H1 (cell line): ENCODE data around the gene ST6GALNAC3. TPM values are rescaled to one million over a fixed set of nuclear protein-coding genes. Genes with fewer than 3 reads are reported as not detected.

Experiments used
- CTCF ChIA-PET: fragments of 300-600 bp; sonication (Branson Sonifier 250); formaldehyde crosslinking; loops from one replicate; lab custom pipeline; 2021; ENCODE audit not compliant: partially characterized antibody; lab: Charles Lee
- POLR2A ChIA-PET: fragments of 300-600 bp; sonication (Branson Sonifier 250); formaldehyde crosslinking; loops from one replicate; lab custom pipeline; 2021; ENCODE audit warnings: inconsistent platforms; ENCODE audit not compliant: partially characterized antibody; lab: Charles Lee
- DNase-seq, 2 experiments: peaks; one replicate each; pipeline versions ENCODE4 v3.0.0 to v3.0.0-alpha.2; 2010 to 2022; ENCODE audit warnings: low spot score in 2 of 2, low read depth in 1 of 2, mixed read lengths in 1 of 2
- FAIRE-seq: peaks from 2 replicates; lab custom pipeline; 2011; peaks lifted over from hg19 to GRCh38; lab: Jason Lieb, UNC
- H2AFZ ChIP-seq: 2 replicates; pipeline ENCODE4 v1.8.1; 2012; ENCODE audit warnings: low read length, inconsistent platforms
- H2AK5ac ChIP-seq: 2 replicates; pipeline ENCODE4 v1.6.1; 2013; ENCODE audit warnings: low read depth, low read length
- H2BK120ac ChIP-seq: replicated peaks from 2 replicates; pipeline ENCODE3; 2013; ENCODE audit warnings: low read depth, low read length, inconsistent platforms
- H2BK12ac ChIP-seq: 2 replicates; pipeline ENCODE4 v1.6.1; 2013; ENCODE audit warnings: low read depth, low read length
- H2BK15ac ChIP-seq: 2 replicates; pipeline ENCODE4 v1.6.1; 2013; ENCODE audit warnings: low read length
- H2BK20ac ChIP-seq: 2 replicates; pipeline ENCODE4 v1.6.1; 2013; ENCODE audit warnings: low read length
- H2BK5ac ChIP-seq: 2 replicates; pipeline ENCODE4 v1.6.1; 2013; ENCODE audit warnings: low read depth, low read length
- H3K14ac ChIP-seq: 2 replicates; pipeline ENCODE4 v1.6.1; 2013; ENCODE audit warnings: inconsistent platforms; ENCODE audit not compliant: insufficient read length
- H3K18ac ChIP-seq: 2 replicates; pipeline ENCODE4 v1.6.1; 2013; ENCODE audit warnings: low read length; ENCODE audit errors: extremely low read depth
- H3K23ac ChIP-seq: 2 replicates; pipeline ENCODE4 v1.6.1; 2013; ENCODE audit warnings: inconsistent platforms; ENCODE audit not compliant: insufficient read length
- H3K23me2 ChIP-seq: 2 replicates; pipeline ENCODE4 v1.6.1; 2013; ENCODE audit warnings: low read depth, low read length
- H3K27ac ChIP-seq: 2 replicates; pipeline ENCODE4 v1.6.1; 2011; ENCODE audit warnings: low read depth, low read length, inconsistent platforms
- H3K27me3 ChIP-seq, 4 experiments: replicated peaks in 1 of 4; 1 replicate in 1 of 4; 2 replicates in 3 of 4; pipeline versions ENCODE4 v1.6.1 to v1.8.1; 2011 to 2013; ENCODE audit warnings: low read length in 3 of 4, mild to moderate bottlenecking in 3 of 4, inconsistent platforms in 2 of 4, mixed read lengths in 2 of 4, moderate library complexity in 1 of 4; ENCODE audit not compliant: control insufficient read depth in 3 of 4, insufficient read depth in 3 of 4; ENCODE audit errors: extremely low read depth in 1 of 4
- H3K36me3 ChIP-seq, 4 experiments: 2 replicates each; pipeline versions ENCODE4 v1.6.1 to v1.8.1; 2011 to 2013; ENCODE audit warnings: mild to moderate bottlenecking in 4 of 4, low read length in 3 of 4, moderate library complexity in 2 of 4, control low read depth in 1 of 4, inconsistent platforms in 1 of 4; ENCODE audit not compliant: insufficient read depth in 4 of 4, control insufficient read depth in 2 of 4
- H3K4ac ChIP-seq: replicated peaks from 2 replicates; pipeline ENCODE3; 2013; ENCODE audit warnings: low read length, low read depth, mixed read lengths, inconsistent platforms; ENCODE audit not compliant: insufficient read length
- H3K4me1 ChIP-seq, 4 experiments: replicated peaks in 1 of 4; 1 replicate in 1 of 4; 2 replicates in 3 of 4; pipeline versions ENCODE4 v1.6.1 to v1.8.1; 2011 to 2013; ENCODE audit warnings: low read length in 3 of 4, inconsistent platforms in 2 of 4, mixed read lengths in 1 of 4; ENCODE audit not compliant: insufficient read depth in 4 of 4, control insufficient read depth in 3 of 4
- H3K4me2 ChIP-seq, 2 experiments: 2 replicates each; pipeline versions ENCODE4 v1.6.1 to v1.8.1; 2011 to 2013; ENCODE audit warnings: low read depth in 2 of 2, low read length in 2 of 2, control low read depth in 1 of 2, inconsistent platforms in 1 of 2, mild to moderate bottlenecking in 1 of 2; ENCODE audit not compliant: insufficient read depth in 1 of 2
- H3K4me3 ChIP-seq, 4 experiments: fragments of 200-600, 300-600 bp in 1 of 4; sonication (generic), shearing (Covaris generic), sonication (Bioruptor Twin) in 1 of 4; 2 replicates each; pipeline versions ENCODE4 v1.5.1 to v1.8.1; 2011 to 2016; ENCODE audit warnings: low read length in 4 of 4, low read depth in 3 of 4, control low read depth in 2 of 4, inconsistent platforms in 2 of 4, mild to moderate bottlenecking in 2 of 4, mixed read lengths in 1 of 4, moderate library complexity in 1 of 4; ENCODE audit not compliant: insufficient read depth in 2 of 4; ENCODE audit errors: extremely low read depth in 1 of 4
- H3K56ac ChIP-seq: replicated peaks from 2 replicates; pipeline ENCODE3; 2013; ENCODE audit warnings: low read depth, mild to moderate bottlenecking, mixed read lengths, low read length, inconsistent platforms; ENCODE audit not compliant: insufficient read length
- H3K79me1 ChIP-seq: 2 replicates; pipeline ENCODE4 v1.6.1; 2013; ENCODE audit warnings: low read depth, low read length, control low read depth
- H3K79me2 ChIP-seq, 2 experiments: 2 replicates each; pipeline versions ENCODE4 v1.6.1 to v1.8.1; 2012 to 2013; ENCODE audit warnings: low read length in 2 of 2, mild to moderate bottlenecking in 2 of 2, inconsistent platforms in 1 of 2; ENCODE audit not compliant: insufficient read depth in 2 of 2, control insufficient read depth in 1 of 2
- H3K9ac ChIP-seq, 4 experiments: replicated peaks in 1 of 4; 1 replicate in 1 of 4; 2 replicates in 3 of 4; pipeline versions ENCODE4 v1.6.1 to v1.8.1; 2011 to 2013; ENCODE audit warnings: low read depth in 3 of 4, low read length in 3 of 4, control low read depth in 2 of 4, mild to moderate bottlenecking in 2 of 4, moderate library complexity in 2 of 4, inconsistent platforms in 1 of 4; ENCODE audit errors: extremely low read depth in 1 of 4
- H3K9me3 ChIP-seq, 2 experiments: 2 replicates each; pipeline versions ENCODE4 v1.6.1 to v1.8.1; 2012 to 2013; ENCODE audit warnings: mild to moderate bottlenecking in 2 of 2, moderate library complexity in 2 of 2, control low read depth in 1 of 2, inconsistent platforms in 1 of 2, low read depth in 1 of 2, low read length in 1 of 2, mixed read lengths in 1 of 2; ENCODE audit not compliant: insufficient read depth in 2 of 2
- H4K20me1 ChIP-seq, 2 experiments: replicated peaks in 1 of 2; 2 replicates each; pipeline versions ENCODE3 to v1.8.1; 2011 to 2013; ENCODE audit warnings: inconsistent platforms in 2 of 2, low read length in 2 of 2, mild to moderate bottlenecking in 1 of 2; ENCODE audit not compliant: insufficient read depth in 2 of 2, control insufficient read depth in 1 of 2
- H4K5ac ChIP-seq: 2 replicates; pipeline ENCODE4 v1.6.1; 2013; ENCODE audit warnings: low read length, low read depth, mixed read lengths, inconsistent platforms; ENCODE audit not compliant: insufficient read length
- H4K8ac ChIP-seq: 2 replicates; pipeline ENCODE4 v1.8.0; 2013; ENCODE audit warnings: mild to moderate bottlenecking, moderate library complexity, low read length, inconsistent platforms; ENCODE audit not compliant: insufficient read depth; ENCODE audit errors: extremely low read depth
- H4K91ac ChIP-seq: replicated peaks from 2 replicates; pipeline ENCODE3; 2013; ENCODE audit warnings: low read length, mixed read lengths, inconsistent platforms; ENCODE audit not compliant: insufficient read length
- CBX8 ChIP-seq: fragments of 300-800, 300-1000 bp; sonication (generic); IDR thresholded peaks from 2 replicates; pipeline ENCODE4 v1.7.1; 2016; ENCODE audit warnings: low read depth, low read length, borderline replicate concordance
- CREB1 ChIP-seq: IDR thresholded peaks from 2 replicates; pipeline ENCODE4 v1.6.1; 2012; ENCODE audit warnings: inconsistent platforms
- FOSL1 ChIP-seq: IDR thresholded peaks from 2 replicates; pipeline ENCODE4 v1.6.1; 2011; ENCODE audit warnings: mild to moderate bottlenecking, low read depth, low read length, moderate library complexity; ENCODE audit not compliant: insufficient read depth
- RFX5 ChIP-seq: IDR thresholded peaks from 2 replicates; pipeline ENCODE4 v1.6.1; 2011; ENCODE audit warnings: low read depth, low read length, improper control_type of control experiment, borderline replicate concordance
- TAF1 ChIP-seq: IDR thresholded peaks from 2 replicates; pipeline ENCODE4 v1.6.1; 2011; ENCODE audit warnings: mild to moderate bottlenecking, low read depth, low read length
- WGBS, 2 experiments: shearing (Covaris generic) in 1 of 2; methylation state at CpG; one replicate each; pipeline versions ENCODE4 v1.1.6 to v1.1.7; 2013 to 2015; ENCODE audit warnings: low lambda C conversion rate in 2 of 2, mixed read lengths in 2 of 2, inconsistent platforms in 1 of 2, low coverage in 1 of 2, missing lambda C conversion rate in 1 of 2; ENCODE audit not compliant: insufficient replicate concordance in 2 of 2, insufficient coverage in 1 of 2, insufficient read length in 1 of 2; ENCODE audit errors: extremely low coverage in 1 of 2, missing lambda C conversion rate in 1 of 2; 5-methylcytosine and 5-hydroxymethylcytosine counted together
- polyA plus RNA-seq, 7 experiments: library from polyadenylated mRNA; depleted of rRNA in 3 of 7; stranded (reverse) in 5 of 7; unstranded in 2 of 7; fragments of >200 nt in 5 of 7; fragments of 200-250 nt in 2 of 7; gene quantifications; 1 replicate in 5 of 7; 2 replicates in 1 of 7; 4 replicates in 1 of 7; pipeline versions ENCODE4 v1.2.1 to v1.2.3, GENCODE V29; 2011 to 2013; ENCODE audit warnings: missing spikeins in 2 of 7, mixed read lengths in 2 of 7
- total RNA-seq: library from RNA; stranded (reverse); fragmentation: NEBNext Ultra II Directional; extraction: Animal tissue kit (Norgen Biotek cat#: 25700); gene quantifications from 2 replicates; pipeline ENCODE4 v1.2.1, GENCODE V29; 2021
- TF ChIP-seq, protein P1 (sequence below): IDR thresholded peaks from 2 replicates; pipeline ENCODE4 v1.6.1; 2012; ENCODE audit warnings: inconsistent platforms
- TF ChIP-seq, protein P2 (sequence below): IDR thresholded peaks from 2 replicates; pipeline ENCODE4 v1.6.1; 2011; ENCODE audit warnings: low read length, improper control_type of control experiment

ST6GALNAC3 gene
- total and polyA plus RNA-seq, 2 of the 8 experiments (the other 6 are each of a cell fraction or from before 2014, with no cell fraction given): 4.9 to 19.0 TPM

DNA sequence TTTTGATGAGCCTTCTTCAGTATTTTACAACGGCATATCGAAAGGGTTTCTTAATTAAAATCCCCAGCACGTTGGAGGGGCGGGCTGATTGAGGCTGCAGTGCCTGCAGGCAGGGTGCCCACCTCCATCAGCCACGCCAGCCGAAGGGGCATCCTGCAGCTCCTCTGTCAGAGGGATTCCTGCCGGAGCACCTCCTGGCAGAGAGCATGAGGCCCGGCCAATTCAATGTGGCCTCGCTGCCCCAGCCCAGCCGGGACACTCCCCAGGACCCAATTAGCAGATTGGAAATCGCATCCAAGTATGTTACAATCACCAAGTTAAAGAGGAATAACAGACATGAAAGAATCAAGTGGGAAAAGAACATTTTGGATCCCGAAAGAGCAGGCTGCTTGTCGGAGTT, 216.6 kb downstream of the ST6GALNAC3 start:
- H2AK5ac ChIP-seq: no peak overlapping the region
- H4K91ac ChIP-seq: no peak overlapping the region
- no peak overlapping the region; the same call in 1 of the 2 replicates for H2BK5ac ChIP-seq
- H3K79me2 ChIP-seq: no peaks in the 10 kb centered on the region
- H3K23ac ChIP-seq: no peak overlapping the region
- H2BK12ac ChIP-seq: no peak overlapping the region
- H3K36me3 ChIP-seq: no peaks in the 10 kb centered on the region
- no peak overlapping the region for H2AFZ ChIP-seq
- no peaks in the 10 kb centered on the region for H3K27me3 ChIP-seq
- no peaks in the 10 kb centered on the region for H3K23me2 ChIP-seq
- H3K4me2 ChIP-seq: no peak overlapping the region
- 86% methylated on average over 11 of the region's 13 CpGs; no CpG with 5 or more reads in 1 of the 2 experiments for WGBS, 2 experiments
- H3K4ac ChIP-seq: no peak overlapping the region
- no peak overlapping the region for H3K9ac ChIP-seq
- H2BK20ac ChIP-seq: no peak overlapping the region
- H3K9me3 ChIP-seq: no peaks in the 10 kb centered on the region
- ChIA-PET POLR2A (no interaction called here), CTCF (interaction anchor here (1.1 to 1.4 kb wide), 2 partner anchors 27 to 151 kb away, joined by 3 read pairs; no protein-coding TSS in a partner anchor)
- H3K4me3 ChIP-seq: no peak overlapping the region
- H3K18ac ChIP-seq: no peak overlapping the region
- H4K20me1 ChIP-seq: no peaks in the 10 kb centered on the region
- H2BK120ac ChIP-seq: no peak overlapping the region
- no peak overlapping the region for H3K14ac ChIP-seq
- no peaks in the 10 kb centered on the region for H3K79me1 ChIP-seq
- no peak overlapping the region for H3K27ac ChIP-seq
- DNase-seq: no peak
- TF ChIP-seq CBX8 (no peak), FOSL1 (no peak), CREB1 (no peak), TAF1 (no peak), RFX5 (no peak)
- TF ChIP-seq, protein P1, sequence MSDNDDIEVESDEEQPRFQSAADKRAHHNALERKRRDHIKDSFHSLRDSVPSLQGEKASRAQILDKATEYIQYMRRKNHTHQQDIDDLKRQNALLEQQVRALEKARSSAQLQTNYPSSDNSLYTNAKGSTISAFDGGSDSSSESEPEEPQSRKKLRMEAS: no peak
- TF ChIP-seq, protein P2, sequence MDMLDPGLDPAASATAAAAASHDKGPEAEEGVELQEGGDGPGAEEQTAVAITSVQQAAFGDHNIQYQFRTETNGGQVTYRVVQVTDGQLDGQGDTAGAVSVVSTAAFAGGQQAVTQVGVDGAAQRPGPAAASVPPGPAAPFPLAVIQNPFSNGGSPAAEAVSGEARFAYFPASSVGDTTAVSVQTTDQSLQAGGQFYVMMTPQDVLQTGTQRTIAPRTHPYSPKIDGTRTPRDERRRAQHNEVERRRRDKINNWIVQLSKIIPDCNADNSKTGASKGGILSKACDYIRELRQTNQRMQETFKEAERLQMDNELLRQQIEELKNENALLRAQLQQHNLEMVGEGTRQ: no peak
- H2BK15ac ChIP-seq: no peak overlapping the region
- no peak overlapping the region for H4K5ac ChIP-seq
- FAIRE-seq: no peak
- H4K8ac ChIP-seq: no peak overlapping the region; the same call in 1 of the 2 replicates
- H3K56ac ChIP-seq: no peak overlapping the region
- peaks cover 0 to 14% (median 2%) of the 10 kb centered on the region in 4 experiments; a peak in 4 of 7 replicates for H3K4me1 ChIP-seq
